Measurements from ENCODE around the gene TXNRD1. TPM values are rescaled to one million over a fixed set of nuclear protein-coding genes. Genes with fewer than 3 reads are reported as not detected.

TXNRD1 gene
- total and polyA plus RNA-seq, 8 donors, result 8.1 to 29.1 (median 15.9) TPM

GRCh38 chr12:104357421-104357952 lies 141.9 kb downstream of the TXNRD1 start:
- WGBS, 2 donors, result 81 to 85% methylated on average over 1 of the region's 1 CpG
- no peak for DNase-seq
- Histone ChIP-seq H3K4me3 (no peak overlapping the region), H3K4me1 (no peaks in the 10 kb centered on the region), H3K9me3 (no peaks in the 10 kb centered on the region), H3K27ac (no peak overlapping the region), H3K27me3 (no peaks in the 10 kb centered on the region), H3K36me3 (no peaks in the 10 kb centered on the region)
- no peak for FAIRE-seq
- ATAC-seq, result no peak
- intact Hi-C loops (cut with DNase I), result loop anchor here in 2 of 3 donors (5.0 kb wide), 2 partner anchors 150 to 155 kb away; no protein-coding TSS in a partner anchor
- no peak for TF ChIP-seq CTCF (IDR thresholded peaks at IDR 0.05)

- no peaks in the 10 kb centered on the region for H3K9me3 ChIP-seq
- 54 to 60% methylated on average over 5 of the region's 5 CpGs for WGBS, 2 donors
- peak; percentile 41 to 77 (median 75) for TF ChIP-seq CTCF (IDR thresholded peaks at IDR 0.05)
- H3K36me3 ChIP-seq, result no peaks in the 10 kb centered on the region
- DNase-seq (peak in 5 of 6 donors; percentile 38 to 70 (median 52)), ATAC-seq (peak; percentile 79 to 96 (median 92)), FAIRE-seq (no peak)
- H3K4me3 ChIP-seq, result no peak overlapping the region
- intact Hi-C loops (cut with DNase I), result loop anchor here in 2 of 3 donors (5.0 kb wide), 2 partner anchors 151 to 156 kb away; no protein-coding TSS in a partner anchor
- no peak overlapping the region for H3K27ac ChIP-seq
- H3K4me1 ChIP-seq, result no peaks in the 10 kb centered on the region
- no peaks in the 10 kb centered on the region for H3K27me3 ChIP-seq
These were observed 142.9 kb downstream of the TXNRD1 start for GRCh38 chr12:104358353-104359003.

GRCh38 chr12:104359216-104359615 lies 143.6 kb downstream of the TXNRD1 start:
- Histone ChIP-seq H3K4me3 (no peak overlapping the region), H3K4me1 (no peaks in the 10 kb centered on the region), H3K9me3 (no peaks in the 10 kb centered on the region), H3K27me3 (no peaks in the 10 kb centered on the region), H3K27ac (no peak overlapping the region), H3K36me3 (no peaks in the 10 kb centered on the region)
- DNase-seq (no peak), ATAC-seq (no peak), FAIRE-seq (no peak)
- 79 to 88% methylated on average over 10 of the region's 10 CpGs for WGBS, 2 donors
- TF ChIP-seq CTCF (IDR thresholded peaks at IDR 0.05), result no peak
- intact Hi-C loops (cut with DNase I), result loop anchor here in 2 of 3 donors (5.0 kb wide), 2 partner anchors 152 to 157 kb away; no protein-coding TSS in a partner anchor

- TF ChIP-seq CTCF (IDR thresholded peaks at IDR 0.05), result no peak
- 91 to 98% methylated on average over 3 of the region's 3 CpGs for WGBS, 2 donors
- Histone ChIP-seq H3K4me1 (no peaks in the 10 kb centered on the region), H3K9me3 (no peaks in the 10 kb centered on the region), H3K36me3 (no peaks in the 10 kb centered on the region), H3K4me3 (no peak overlapping the region), H3K27ac (no peak overlapping the region), H3K27me3 (no peaks in the 10 kb centered on the region)
- no peak for ATAC-seq
- FAIRE-seq, result no peak
- no peak for DNase-seq
- intact Hi-C loops (cut with DNase I), result loop anchor here in 1 of 3 donors (10.0 kb wide), 1 partner anchor 155 kb away; no protein-coding TSS in a partner anchor
These were observed 144.6 kb downstream of the TXNRD1 start for GRCh38 chr12:104360157-104360556.

Data from pancreas (tissue), 10 donors.